ENCODE results near the gene ALX1.

GRCh38 chr12:85301051-85301450 lies 21.0 kb downstream of the ALX1 start:
- no peak for TF ChIP-seq EZH2phosphoT487 (IDR thresholded peaks at IDR 0.05; ENCODE audit: borderline replicate concordance, low read length)
- TF ChIP-seq CTCF (IDR thresholded peaks at IDR 0.05; ENCODE audit: low read depth, low read length, poor library complexity, severe bottlenecking), result no peak
